ENCODE measurements around the gene TFEB.

TFEB gene

DNA sequence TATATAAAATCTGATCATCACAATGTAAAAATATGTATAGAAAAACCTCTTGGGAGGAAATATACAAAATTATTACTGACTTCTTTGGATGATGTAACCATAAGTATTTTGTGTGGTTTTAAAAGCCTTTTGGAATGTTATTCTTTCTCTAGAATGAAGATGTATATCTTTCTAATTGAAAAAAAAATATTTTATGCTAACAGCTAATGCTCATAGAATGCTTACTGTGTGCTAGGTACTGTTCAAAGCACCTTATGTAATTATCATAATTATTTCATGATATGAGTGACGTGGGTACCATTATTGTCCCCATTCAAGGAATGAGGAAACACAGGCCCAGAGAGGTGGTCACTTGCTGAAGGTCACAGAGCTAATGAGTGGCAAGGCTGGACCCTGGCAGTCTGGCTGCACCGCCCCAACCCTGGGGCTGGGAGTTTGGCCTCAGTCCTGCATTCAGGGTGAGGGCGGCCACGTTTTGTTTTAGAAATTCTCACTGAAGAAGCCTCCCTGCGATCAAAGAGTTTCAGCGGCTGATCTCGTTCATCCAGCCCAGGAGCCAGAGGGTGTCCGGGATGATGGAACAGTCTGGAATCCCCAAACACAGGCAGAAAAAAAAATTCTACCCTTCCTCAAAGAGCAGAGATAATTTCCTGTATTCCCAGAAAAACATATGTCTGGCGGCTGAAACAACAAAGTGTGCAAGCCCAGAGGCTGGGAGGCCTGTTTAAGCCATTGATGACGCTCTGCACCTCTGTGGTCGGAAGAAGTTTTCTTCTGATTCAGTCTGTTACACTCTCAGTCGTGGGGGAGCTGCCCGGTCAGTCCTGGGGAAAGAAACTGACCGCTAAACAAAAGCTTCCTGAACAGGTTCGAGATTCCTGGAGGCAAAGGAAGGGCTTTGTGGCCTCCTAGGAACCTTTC is 37.3 kb downstream of the TFEB start:
- Histone ChIP-seq H3K9me3 (ENCODE audit: low read length) (no peaks in the 10 kb centered on the region), H3K27me3 (ENCODE audit: insufficient read depth, low read length) (peaks cover 4% of the 10 kb centered on the region), H3K36me3 (ENCODE audit: insufficient read depth, low read length) (no peaks in the 10 kb centered on the region), H2AFZ (ENCODE audit: low read depth, low read length) (no peak overlapping the region), H3K4me1 (ENCODE audit: insufficient read depth, low read length) (no peaks in the 10 kb centered on the region), H3K4me3 (ENCODE audit: low read length) (no peak overlapping the region)

GRCh38 chr6:41696788-41697187 is 38.6 kb downstream of the TFEB start:
- Histone ChIP-seq H3K4me1 (ENCODE audit: insufficient read depth, low read length) (no peaks in the 10 kb centered on the region), H3K36me3 (ENCODE audit: insufficient read depth, low read length) (no peaks in the 10 kb centered on the region), H3K4me3 (ENCODE audit: low read length) (no peak overlapping the region), H3K9me3 (ENCODE audit: low read length) (no peaks in the 10 kb centered on the region), H2AFZ (ENCODE audit: low read depth, low read length) (no peak overlapping the region), H3K27me3 (ENCODE audit: insufficient read depth, low read length) (peaks cover 4% of the 10 kb centered on the region)

DNA sequence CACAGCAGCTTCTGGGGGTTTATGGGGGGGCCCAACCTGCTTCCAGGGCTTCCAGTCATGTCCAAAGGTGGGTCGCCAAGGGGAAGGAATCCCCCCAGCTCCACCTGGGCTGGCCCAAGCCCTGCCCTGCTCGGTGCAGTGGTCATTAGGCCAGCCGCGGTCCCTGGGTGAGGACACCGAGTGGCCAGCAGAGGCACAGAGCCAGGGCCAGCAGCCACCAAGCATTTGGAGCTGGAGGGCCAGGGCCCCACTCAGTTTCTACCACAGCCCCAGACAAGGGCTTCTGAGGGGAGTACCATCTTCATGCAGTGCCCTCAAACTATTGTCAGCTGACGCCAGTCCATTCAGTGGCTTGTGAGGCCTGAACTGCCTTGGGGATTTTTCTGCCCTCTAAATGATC is 39.6 kb downstream of the TFEB start:
- no peak overlapping the region for H2AFZ ChIP-seq (ENCODE audit: low read depth, low read length)
- H3K36me3 ChIP-seq (ENCODE audit: insufficient read depth, low read length) = no peaks in the 10 kb centered on the region
- no peaks in the 10 kb centered on the region for H3K9me3 ChIP-seq (ENCODE audit: low read length)
- H3K4me1 ChIP-seq (ENCODE audit: insufficient read depth, low read length) = no peaks in the 10 kb centered on the region
- H3K4me3 ChIP-seq (ENCODE audit: low read length) = no peak overlapping the region
- peaks cover 4% of the 10 kb centered on the region for H3K27me3 ChIP-seq (ENCODE audit: insufficient read depth, low read length)

DNA sequence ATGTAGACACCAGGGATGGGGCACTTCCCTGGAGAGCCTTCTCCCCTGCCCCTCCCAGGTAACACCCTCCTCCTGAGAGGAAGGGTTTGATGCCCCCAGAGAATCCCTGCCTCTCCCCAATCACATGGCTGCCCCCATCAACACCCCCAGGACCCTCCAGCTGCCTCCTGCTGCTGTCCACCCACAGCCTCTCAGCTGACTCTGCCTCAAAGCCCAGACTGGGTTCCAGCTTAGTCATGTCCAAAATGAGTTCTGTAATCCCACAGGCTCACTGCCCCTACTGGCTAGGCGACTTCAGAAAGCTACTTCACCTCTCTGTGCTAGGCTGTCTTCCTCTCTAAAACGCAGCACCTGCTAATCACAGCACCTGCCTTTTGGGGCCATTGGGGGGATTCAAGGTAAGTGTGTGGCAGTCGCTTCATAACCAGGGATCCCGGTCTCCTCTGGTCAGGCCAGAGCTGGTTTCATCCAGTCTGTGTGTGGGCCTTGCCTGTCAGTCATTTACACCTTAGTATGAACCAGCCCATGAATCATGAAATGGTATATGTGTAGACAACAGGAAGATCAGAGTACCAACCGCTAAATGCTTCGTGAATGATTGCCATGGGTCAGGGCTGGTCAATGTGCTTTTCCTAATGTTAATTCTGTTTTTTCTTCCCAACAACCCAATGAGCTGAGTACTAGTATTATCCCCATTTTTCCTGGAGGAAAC is 40.4 kb downstream of the TFEB start:
- no peaks in the 10 kb centered on the region for H3K4me1 ChIP-seq (ENCODE audit: insufficient read depth, low read length)
- no peaks in the 10 kb centered on the region for H3K9me3 ChIP-seq (ENCODE audit: low read length)
- H2AFZ ChIP-seq (ENCODE audit: low read depth, low read length) = no peak overlapping the region
- H3K4me3 ChIP-seq (ENCODE audit: low read length) = no peak overlapping the region
- H3K36me3 ChIP-seq (ENCODE audit: insufficient read depth, low read length) = no peaks in the 10 kb centered on the region
- H3K27me3 ChIP-seq (ENCODE audit: insufficient read depth, low read length) = peaks cover 4% of the 10 kb centered on the region

GRCh38 chr6:41693281-41694240 is 41.8 kb downstream of the TFEB start:
- Histone ChIP-seq H3K4me1 (ENCODE audit: insufficient read depth, low read length) (no peaks in the 10 kb centered on the region), H2AFZ (ENCODE audit: low read depth, low read length) (no peak overlapping the region), H3K9me3 (ENCODE audit: low read length) (no peaks in the 10 kb centered on the region)

GRCh38 chr6:41692730-41693129 is 42.7 kb downstream of the TFEB start:
- no peaks in the 10 kb centered on the region for H3K4me1 ChIP-seq (ENCODE audit: insufficient read depth, low read length)
- H2AFZ ChIP-seq (ENCODE audit: low read depth, low read length) = no peak overlapping the region
- H3K9me3 ChIP-seq (ENCODE audit: low read length) = no peaks in the 10 kb centered on the region
- no peaks in the 10 kb centered on the region for H3K36me3 ChIP-seq (ENCODE audit: insufficient read depth, low read length)
- no peak overlapping the region for H3K4me3 ChIP-seq (ENCODE audit: low read length)
- H3K27me3 ChIP-seq (ENCODE audit: insufficient read depth, low read length) = peaks cover 4% of the 10 kb centered on the region

More at GRCh38 chr6:41693281-41694240, 41.8 kb downstream of the TFEB start:
- no peaks in the 10 kb centered on the region for H3K36me3 ChIP-seq (ENCODE audit: insufficient read depth, low read length)
- peaks cover 4% of the 10 kb centered on the region for H3K27me3 ChIP-seq (ENCODE audit: insufficient read depth, low read length)
- H3K4me3 ChIP-seq (ENCODE audit: low read length) = no peak overlapping the region

DNA sequence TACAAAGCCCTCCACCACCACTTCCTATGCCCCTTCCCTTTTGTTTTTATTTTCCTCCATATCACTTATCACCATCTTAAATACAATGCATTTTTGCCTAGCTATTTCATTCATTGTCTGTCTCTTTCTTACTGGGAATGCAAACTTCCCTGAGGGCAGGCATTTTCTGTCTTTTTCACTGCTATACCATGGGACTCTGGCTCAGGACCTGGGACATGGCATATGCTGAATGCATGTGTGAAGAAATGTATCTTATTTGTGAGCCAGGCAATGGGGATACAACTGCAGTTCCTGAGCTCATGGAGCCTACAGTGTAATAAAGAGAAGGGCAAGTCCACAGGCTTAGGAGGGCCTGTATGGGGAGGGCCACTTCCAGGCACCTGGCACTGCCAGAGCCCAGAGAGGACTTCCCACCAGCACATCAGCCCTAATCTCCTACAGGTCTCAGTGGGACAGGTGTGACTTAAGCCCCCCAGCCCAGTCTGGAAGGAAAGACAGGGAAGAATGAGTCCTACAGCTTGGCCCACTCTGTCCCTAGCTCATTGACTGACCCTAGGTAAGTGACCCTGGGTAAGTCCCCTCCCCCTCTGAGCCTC is 43.2 kb downstream of the TFEB start:
- Histone ChIP-seq H2AFZ (ENCODE audit: low read depth, low read length) (no peak overlapping the region), H3K36me3 (ENCODE audit: insufficient read depth, low read length) (no peaks in the 10 kb centered on the region), H3K4me1 (ENCODE audit: insufficient read depth, low read length) (no peaks in the 10 kb centered on the region), H3K27me3 (ENCODE audit: insufficient read depth, low read length) (peaks cover 4% of the 10 kb centered on the region), H3K4me3 (ENCODE audit: low read length) (no peak overlapping the region), H3K9me3 (ENCODE audit: low read length) (no peaks in the 10 kb centered on the region)

- H2AFZ ChIP-seq (ENCODE audit: low read depth, low read length) = no peak overlapping the region
- H3K4me1 ChIP-seq (ENCODE audit: insufficient read depth, low read length) = no peaks in the 10 kb centered on the region
- no peaks in the 10 kb centered on the region for H3K36me3 ChIP-seq (ENCODE audit: insufficient read depth, low read length)
- H3K27me3 ChIP-seq (ENCODE audit: insufficient read depth, low read length) = peaks cover 4% of the 10 kb centered on the region
- H3K9me3 ChIP-seq (ENCODE audit: low read length) = no peaks in the 10 kb centered on the region
- no peak overlapping the region for H3K4me3 ChIP-seq (ENCODE audit: low read length)
Observed at GRCh38 chr6:41691426-41692079, 43.9 kb downstream of the TFEB start.

DNA sequence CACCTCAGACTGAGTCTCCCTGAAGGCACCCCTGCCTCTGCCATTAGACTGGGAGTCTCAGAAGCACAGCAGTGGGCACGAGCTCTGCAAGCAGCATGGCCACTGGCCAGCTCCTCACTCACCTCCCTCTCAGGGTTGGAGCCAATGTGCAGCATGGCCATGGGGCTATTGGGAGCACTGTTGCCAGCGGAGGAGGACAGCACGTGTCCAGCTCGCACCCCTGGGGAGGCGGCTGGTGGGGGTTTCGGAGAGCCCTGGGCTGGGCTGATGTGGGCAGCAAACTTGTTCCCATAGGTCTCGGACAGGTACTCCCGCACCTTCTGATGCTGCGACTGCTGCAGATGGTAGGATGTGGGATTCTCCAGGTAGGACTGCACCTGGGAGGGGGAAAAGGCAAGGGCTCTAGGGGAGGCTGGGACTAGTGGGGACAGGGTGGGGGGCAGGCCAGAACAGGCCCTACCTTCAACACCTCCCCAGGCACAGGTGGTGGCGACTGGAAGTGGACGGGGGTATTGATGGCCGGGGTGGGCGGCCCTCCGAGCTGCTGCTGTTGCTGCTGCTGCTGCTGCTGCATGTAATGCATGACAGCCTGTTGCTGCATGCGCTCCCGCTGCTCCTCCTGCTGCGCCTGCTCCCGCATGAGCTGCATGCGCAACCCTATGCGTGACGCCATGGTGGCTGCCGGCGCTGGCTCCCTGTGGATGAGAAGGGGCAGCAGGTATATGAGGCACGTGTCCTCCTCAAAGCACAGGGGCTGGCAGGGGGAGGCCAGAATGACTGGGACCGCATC is 44.7 kb downstream of the TFEB start:
- Histone ChIP-seq H2AFZ (ENCODE audit: low read depth, low read length) (no peak overlapping the region), H3K36me3 (ENCODE audit: insufficient read depth, low read length) (no peaks in the 10 kb centered on the region), H3K9me3 (ENCODE audit: low read length) (no peaks in the 10 kb centered on the region), H3K4me3 (ENCODE audit: low read length) (no peak overlapping the region), H3K27me3 (ENCODE audit: insufficient read depth, low read length) (peaks cover 4% of the 10 kb centered on the region), H3K4me1 (ENCODE audit: insufficient read depth, low read length) (no peaks in the 10 kb centered on the region)

DNA sequence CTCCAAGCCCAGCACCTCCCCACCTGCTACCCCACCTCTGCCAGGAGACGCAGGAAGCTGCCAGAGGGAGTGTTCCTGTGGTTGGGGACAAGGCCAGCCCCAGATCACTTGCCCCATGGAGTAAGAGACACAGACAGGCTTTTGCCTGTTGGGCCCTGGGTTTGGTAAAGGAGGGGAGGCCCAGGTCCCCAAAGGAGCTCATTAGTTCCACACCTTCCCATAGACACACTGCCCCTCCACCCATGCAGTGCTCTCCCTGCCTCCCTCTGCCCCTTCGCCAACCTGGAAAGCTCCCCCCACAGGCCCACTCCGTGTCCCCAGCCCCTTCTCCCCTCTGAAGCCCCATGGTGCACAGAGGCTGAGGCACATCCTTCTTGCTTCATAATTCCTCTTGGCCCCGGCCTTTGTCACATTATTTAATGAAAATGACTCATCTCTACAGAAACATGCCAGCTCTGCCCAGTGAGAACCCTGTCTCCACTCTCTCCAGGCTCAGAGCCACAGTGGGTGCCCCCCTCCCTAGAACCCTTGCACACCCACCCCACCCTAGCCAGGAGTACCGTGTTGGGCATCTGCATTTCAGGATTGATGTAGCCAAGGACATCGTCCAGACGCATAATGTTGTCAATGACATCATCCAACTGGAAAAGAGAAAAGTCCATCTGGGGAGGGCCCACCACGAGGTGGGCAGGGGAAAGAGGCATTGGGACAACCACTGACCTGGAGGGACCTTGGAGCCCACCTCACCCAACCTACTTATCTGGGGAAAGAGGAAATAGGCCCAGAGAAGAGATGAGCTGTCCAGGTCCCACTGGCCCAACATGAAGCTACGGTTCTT is 46.0 kb downstream of the TFEB start:
- H3K9me3 ChIP-seq (ENCODE audit: low read length) = no peaks in the 10 kb centered on the region
- H3K36me3 ChIP-seq (ENCODE audit: insufficient read depth, low read length) = no peaks in the 10 kb centered on the region
- H3K4me1 ChIP-seq (ENCODE audit: insufficient read depth, low read length) = no peaks in the 10 kb centered on the region
- H3K27me3 ChIP-seq (ENCODE audit: insufficient read depth, low read length) = peaks cover 6% of the 10 kb centered on the region
- no peak overlapping the region for H3K4me3 ChIP-seq (ENCODE audit: low read length)
- H2AFZ ChIP-seq (ENCODE audit: low read depth, low read length) = no peak overlapping the region
